Choroid plexus epithelial cell (primary cell): ENCODE results near the gene SUCO.

Experiments
- DNase-seq: peaks from one replicate; pipeline ENCODE4 v3.0.0-alpha.2; 2010; ENCODE audit warnings: low read depth
- H3K4me3 ChIP-seq: 2 replicates; pipeline ENCODE4 v1.5.1; 2011; ENCODE audit warnings: low read depth, mild to moderate bottlenecking, control low read depth, low read length, moderate library complexity
- CTCF ChIP-seq: conservative IDR thresholded peaks from 2 replicates; pipeline ENCODE4 v1.5.1; 2011; ENCODE audit warnings: low read depth, mild to moderate bottlenecking, control low read depth, inconsistent platforms, low read length, moderate library complexity

SUCO gene

GRCh38 chr1:172556461-172556860 lies 23.5 kb downstream of the SUCO start:
- no peak overlapping the region for H3K4me3 ChIP-seq
- peak; percentile 60 for DNase-seq
- no peak for TF ChIP-seq CTCF

- no peak for DNase-seq
- no peak for TF ChIP-seq CTCF
- H3K4me3 ChIP-seq, result no peak overlapping the region
These were observed 24.3 kb downstream of the SUCO start for GRCh38 chr1:172557270-172557669.

GRCh38 chr1:172559572-172560210 lies 26.7 kb downstream of the SUCO start:
- TF ChIP-seq CTCF, result no peak
- H3K4me3 ChIP-seq, result no peak overlapping the region
- no peak for DNase-seq

GRCh38 chr1:172561252-172561651 lies 28.3 kb downstream of the SUCO start:
- DNase-seq, result no peak
- no peak for TF ChIP-seq CTCF
- H3K4me3 ChIP-seq, result no peak overlapping the region

- DNase-seq, result no peak
- no peak for TF ChIP-seq CTCF
- H3K4me3 ChIP-seq, result no peak overlapping the region
These were observed 33.4 kb downstream of the SUCO start for GRCh38 chr1:172566196-172566997.

GRCh38 chr1:172567720-172568119 lies 34.8 kb downstream of the SUCO start:
- DNase-seq, result no peak
- H3K4me3 ChIP-seq, result no peak overlapping the region
- no peak for TF ChIP-seq CTCF

GRCh38 chr1:172574080-172574479 lies 41.1 kb downstream of the SUCO start:
- no peak for DNase-seq
- no peak for TF ChIP-seq CTCF
- no peak overlapping the region for H3K4me3 ChIP-seq
